Epithelial cell of esophagus (primary cell): ENCODE measurements around the gene CCL7.

Experiments
- DNase-seq: peaks from one replicate; pipeline ENCODE4 v3.0.0; 2010; ENCODE audit warnings: low read depth
- H3K4me3 ChIP-seq: 2 replicates; pipeline ENCODE4 v1.5.1; 2011; ENCODE audit warnings: mild to moderate bottlenecking, low read length, control low read depth
- CTCF ChIP-seq: IDR thresholded peaks from 2 replicates; pipeline ENCODE4 v1.5.1; 2011; ENCODE audit warnings: low read depth, mild to moderate bottlenecking, low read length, control low read depth, inconsistent platforms; ENCODE audit not compliant: insufficient read depth; ENCODE audit errors: missing control alignments

CCL7 gene

GRCh38 chr17:34318474-34318873 is 48.5 kb downstream of the CCL7 start:
- TF ChIP-seq CTCF: no peak
- H3K4me3 ChIP-seq: no peak overlapping the region
- DNase-seq: peak; percentile 5

- no peak for TF ChIP-seq CTCF
- DNase-seq: no peak
- H3K4me3 ChIP-seq: no peak within 1 kb of the TSS
Measured at GRCh38 chr17:34319039-34319483, 49.0 kb downstream of the CCL7 start, which contains the start of gene CCL8. Gene CCL8, plus strand, starts transcription at chr17:34319435. Its CDS starts 67 bp downstream, at chr17:34319502.
